GM11168 (cell line): Measurements from ENCODE around the gene PSME2.

Experiments used
- in situ Hi-C: fragments of 300-500 bp; cut with MboI; formaldehyde crosslinking; loops from one replicate; pipeline ENCODE4 v1.12.0; 2022; ENCODE audit warnings: low sequenced_read_pairs; ENCODE audit not compliant: unreplicated experiment

PSME2 gene

DNA sequence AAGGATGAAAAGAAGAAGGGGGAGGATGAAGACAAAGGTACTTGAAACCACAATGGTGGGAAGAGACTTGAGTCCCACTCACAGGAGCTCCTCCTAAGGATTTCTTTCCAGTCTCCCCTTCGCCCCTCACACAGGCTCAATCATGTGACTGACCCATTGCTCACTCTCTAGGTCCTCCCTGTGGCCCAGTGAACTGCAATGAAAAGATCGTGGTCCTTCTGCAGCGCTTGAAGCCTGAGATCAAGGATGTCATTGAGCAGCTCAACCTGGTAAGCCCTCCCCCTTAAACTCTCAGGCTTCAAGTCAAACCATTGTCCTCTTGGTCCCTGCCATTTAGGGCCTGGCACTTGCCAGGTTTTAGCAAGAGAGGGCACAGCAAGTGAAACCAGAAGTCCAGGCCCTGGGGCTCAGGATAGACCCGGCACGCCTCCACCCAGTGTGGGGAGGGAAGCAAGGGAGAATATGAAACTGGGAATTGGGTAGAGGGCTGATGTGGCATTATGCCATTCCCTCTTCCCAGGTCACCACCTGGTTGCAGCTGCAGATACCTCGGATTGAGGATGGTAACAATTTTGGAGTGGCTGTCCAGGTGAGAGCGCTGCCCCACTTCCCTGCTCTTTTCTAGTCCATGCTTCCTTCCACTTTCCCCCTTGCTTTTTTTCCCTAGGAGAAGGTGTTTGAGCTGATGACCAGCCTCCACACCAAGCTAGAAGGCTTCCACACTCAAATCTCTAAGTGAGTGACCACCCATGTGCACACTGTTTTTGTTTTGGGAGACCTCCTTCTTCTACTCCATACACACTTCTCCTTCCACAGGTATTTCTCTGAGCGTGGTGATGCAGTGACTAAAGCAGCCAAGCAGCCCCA is 8.6 kb downstream of the PSME2 start:
- in situ Hi-C loops, result no loop called here

- in situ Hi-C loops, result no loop called here
Measured at GRCh38 chr14:24136684-24137528, 9.5 kb downstream of the PSME2 start.

- in situ Hi-C loops, result no loop called here
Measured at GRCh38 chr14:24135834-24136683, 10.4 kb downstream of the PSME2 start, which contains the start of gene PSME1. PSME1 (plus strand) TSS chr14:24136194; CDS start chr14:24136263, 69 bp downstream.

DNA sequence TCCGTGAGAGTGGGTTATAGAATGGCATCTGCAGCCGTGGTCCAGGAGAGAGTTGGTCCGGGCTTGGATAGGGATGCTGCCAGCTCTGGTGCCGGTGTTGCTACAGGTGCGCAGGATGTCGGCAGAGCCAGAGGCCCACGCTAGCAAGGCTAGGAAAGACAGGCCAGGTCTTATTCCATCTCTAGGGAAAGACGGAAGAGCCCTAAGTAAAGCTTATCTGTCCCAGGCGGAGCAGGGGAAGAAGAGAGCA is 10.9 kb downstream of the PSME2 start:
- in situ Hi-C loops, result no loop called here

DNA sequence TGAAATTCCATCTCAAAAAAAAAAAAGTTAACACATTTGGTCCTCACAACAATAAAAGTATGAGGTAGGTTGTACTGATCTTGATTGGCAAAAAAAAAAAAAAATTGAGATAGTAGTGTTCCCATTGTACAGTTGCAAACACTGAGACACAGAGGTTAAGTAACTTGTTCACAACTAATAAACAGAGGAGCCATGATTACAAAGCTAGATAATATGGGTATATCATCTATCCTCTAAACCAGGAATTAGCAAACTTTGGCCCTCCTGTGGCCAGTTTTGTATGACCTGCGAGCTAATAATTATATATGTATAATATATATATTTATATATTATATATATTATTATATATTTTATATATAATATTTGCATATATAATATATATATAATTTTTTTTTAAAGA is 12.7 kb downstream of the PSME2 start:
- in situ Hi-C loops, result no loop called here

DNA sequence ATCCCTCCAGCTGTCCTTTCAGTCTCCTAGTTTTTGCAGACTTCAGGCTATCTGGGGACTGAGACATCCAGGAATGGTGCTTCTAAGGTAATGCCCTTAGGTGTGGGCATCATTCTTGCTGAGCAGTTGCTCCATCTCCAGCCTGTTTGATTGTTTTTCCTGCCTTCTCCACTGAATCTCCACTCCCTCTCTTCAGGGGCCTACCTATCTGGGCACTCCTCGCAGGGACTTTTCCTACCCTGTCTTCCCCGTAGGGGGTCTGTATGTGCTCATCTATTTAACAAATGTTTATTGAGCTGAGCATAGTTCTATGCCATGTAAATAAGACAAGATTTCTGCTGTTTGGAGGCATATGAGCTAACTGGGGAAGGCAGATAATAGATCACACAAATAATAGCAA is 13.4 kb downstream of the PSME2 start:
- in situ Hi-C loops, result no loop called here

GRCh38 chr14:24132061-24132685 is 14.2 kb downstream of the PSME2 start:
- in situ Hi-C loops, result no loop called here

- in situ Hi-C loops, result no loop called here
Measured at GRCh38 chr14:24131549-24131966, 14.9 kb downstream of the PSME2 start.

DNA sequence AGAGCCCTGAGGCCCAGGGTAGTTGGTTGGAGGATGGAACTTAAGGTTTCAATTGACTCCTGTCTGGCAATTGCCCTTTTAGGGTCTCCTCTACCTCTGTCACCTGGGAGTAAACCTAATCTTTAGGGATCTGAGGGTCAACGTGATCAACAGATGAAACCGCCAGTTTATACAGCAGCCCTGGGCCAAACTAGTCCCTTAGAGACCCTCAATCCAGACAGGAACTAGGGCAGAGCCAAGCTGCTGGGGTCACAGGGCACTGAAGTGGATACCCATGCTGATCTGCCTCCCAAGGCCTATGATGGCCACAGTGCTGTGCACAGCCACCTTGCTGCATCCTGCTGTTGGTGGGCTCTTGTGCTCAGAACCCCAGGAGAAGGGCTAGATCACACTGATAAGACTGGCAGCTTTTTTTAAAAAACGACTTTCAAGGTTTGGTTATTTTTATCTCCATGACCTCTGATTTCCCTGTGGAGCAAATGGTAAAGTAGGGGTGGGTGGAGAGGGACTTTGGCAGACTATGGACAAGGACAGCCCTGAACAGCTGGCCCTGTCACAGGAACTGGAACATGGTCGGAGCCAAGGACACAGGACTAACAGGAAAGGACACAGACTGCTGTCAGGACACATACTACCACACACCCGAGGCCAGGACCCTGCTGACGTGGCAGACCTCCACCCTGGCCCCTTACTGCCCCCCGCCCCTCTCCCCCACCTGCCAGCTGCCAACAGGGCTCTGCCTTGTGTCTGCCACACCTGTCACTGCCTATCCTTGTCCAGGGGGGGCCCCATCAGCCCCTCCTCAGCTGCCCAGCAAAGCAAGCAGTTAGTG is 15.5 kb downstream of the PSME2 start:
- in situ Hi-C loops, result no loop called here

DNA sequence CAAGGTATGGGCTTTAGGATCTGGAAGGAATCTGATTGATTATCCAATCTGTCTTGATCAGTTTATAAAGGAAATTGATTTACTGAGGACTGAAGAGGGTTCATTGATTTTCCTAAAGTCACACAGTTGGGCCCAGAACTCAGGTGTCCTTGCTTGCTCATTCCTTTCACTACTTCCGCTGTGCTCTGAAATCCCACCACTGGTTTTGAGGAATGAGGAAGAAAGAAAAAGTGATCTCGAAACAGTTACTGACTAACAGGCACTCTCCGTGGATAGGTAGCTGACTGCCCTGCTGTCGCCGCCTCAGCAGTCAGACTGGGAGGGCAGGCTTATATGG is 16.1 kb downstream of the PSME2 start, which contains the start of gene FITM1:
TSS of gene FITM1 (plus strand) at position 280 of the 337 bp plus-strand sequence. CDS start 905 bp downstream, outside the sequence.
- in situ Hi-C loops, result no loop called here

- in situ Hi-C loops, result no loop called here
Measured at GRCh38 chr14:24129410-24129998, 16.9 kb downstream of the PSME2 start.

- in situ Hi-C loops, result no loop called here
Measured at GRCh38 chr14:24127673-24128072, 18.7 kb downstream of the PSME2 start.

- in situ Hi-C loops, result no loop called here
Measured at GRCh38 chr14:24126939-24127338, 19.5 kb downstream of the PSME2 start.

- in situ Hi-C loops, result no loop called here
Measured at GRCh38 chr14:24123424-24124417, 22.7 kb downstream of the PSME2 start.

GRCh38 chr14:24122898-24123297 is 23.5 kb downstream of the PSME2 start:
- in situ Hi-C loops, result no loop called here

DNA sequence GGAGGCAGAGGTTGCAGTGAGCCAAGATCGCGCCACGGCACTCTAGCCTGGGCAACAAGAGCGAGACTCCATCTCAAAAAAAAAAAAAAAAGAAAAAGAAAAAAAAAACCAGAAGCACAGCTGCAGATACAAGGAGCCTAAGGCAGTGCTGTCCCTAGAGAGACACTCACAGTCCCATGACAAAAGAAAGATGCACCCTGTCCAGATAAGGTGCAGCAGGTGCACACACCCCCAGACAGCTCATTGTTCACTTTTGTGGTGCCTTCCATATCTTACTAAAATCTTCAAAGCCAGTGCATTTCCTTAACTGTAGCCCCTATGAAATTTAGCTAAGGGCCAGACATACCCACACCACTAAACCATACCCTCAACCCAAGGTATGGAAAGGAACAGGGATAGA is 24.0 kb downstream of the PSME2 start:
- in situ Hi-C loops, result no loop called here

DNA sequence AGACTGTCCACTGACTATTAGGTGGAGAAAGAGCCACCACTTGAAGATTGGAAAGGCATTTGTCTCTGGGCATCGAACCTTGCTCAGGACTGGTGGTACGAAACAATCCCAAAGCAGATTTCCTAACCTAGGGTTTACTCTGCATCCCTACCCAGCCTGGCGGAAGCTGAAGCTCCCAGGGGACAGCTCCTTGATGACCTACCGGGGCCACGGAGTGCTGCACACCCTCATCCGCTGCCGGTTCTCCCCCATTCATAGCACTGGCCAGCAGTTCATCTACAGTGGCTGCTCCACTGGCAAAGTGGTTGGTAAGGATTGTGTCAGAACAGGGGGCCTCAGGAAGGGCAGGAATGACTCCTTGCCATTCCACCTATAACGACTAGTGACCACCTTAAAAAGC is 25.2 kb downstream of the PSME2 start:
- in situ Hi-C loops, result no loop called here

DNA sequence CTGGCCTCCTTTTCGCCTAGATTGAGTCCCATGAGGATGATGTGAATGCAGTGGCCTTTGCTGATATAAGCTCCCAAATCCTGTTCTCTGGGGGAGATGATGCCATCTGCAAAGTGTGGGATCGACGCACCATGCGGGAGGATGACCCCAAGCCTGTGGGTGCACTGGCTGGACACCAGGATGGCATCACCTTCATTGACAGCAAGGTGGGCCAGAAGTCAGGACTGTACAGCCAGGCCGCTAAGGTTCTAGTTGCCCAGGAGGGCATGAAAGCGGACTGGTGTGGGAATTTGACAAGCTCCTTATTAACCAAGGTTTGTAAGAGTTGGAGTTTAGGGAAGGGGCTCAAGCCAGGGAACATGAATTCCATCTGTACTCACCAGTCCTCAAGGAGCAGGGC is 26.7 kb downstream of the PSME2 start:
- in situ Hi-C loops, result no loop called here
